Stimulated activated CD4-positive, alpha-beta T cell treated with anti-CD3 and anti-CD28 coated beads, Interleukin-12 subunit alpha, Interleukin-12 subunit beta, amount 100 ng/mL, for 4 hours (primary cell): Measurements from ENCODE around the gene AEBP1.

Experiments used
- DNase-seq: peaks from one replicate; pipeline ENCODE4 v3.0.0-alpha.2; 2020

The AEBP1 gene

GRCh38 chr7:44145479-44145968, 41.4 kb downstream of the AEBP1 start:
- DNase-seq, result peak; percentile 53

- DNase-seq, result peak; percentile 67
Observed at GRCh38 chr7:44145969-44146911, 42.1 kb downstream of the AEBP1 start.

GRCh38 chr7:44147026-44147991, 43.2 kb downstream of the AEBP1 start:
- DNase-seq, result no peak

DNA sequence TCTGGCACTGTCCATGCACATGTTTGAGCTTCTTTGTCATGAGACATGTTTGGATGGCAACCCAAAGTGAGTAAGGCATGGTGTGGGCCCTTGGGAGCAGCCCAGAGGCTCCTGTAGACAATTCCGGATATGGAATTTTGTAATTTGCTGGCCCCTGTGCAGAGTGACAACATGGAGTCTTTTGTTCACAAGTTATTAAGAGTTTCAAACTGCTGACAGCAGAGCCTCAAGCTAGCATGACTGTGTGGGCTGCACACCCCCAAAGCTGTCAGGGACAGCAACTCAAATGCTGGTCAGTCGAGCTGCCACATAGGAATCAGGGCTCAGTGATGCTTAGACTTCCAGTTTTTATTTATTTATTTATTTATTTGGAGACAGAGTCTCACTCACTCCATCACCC, 44.0 kb downstream of the AEBP1 start:
- DNase-seq, result no peak

GRCh38 chr7:44148961-44149536, 44.9 kb downstream of the AEBP1 start:
- DNase-seq, result no peak

GRCh38 chr7:44149571-44150465, 45.7 kb downstream of the AEBP1 start:
- DNase-seq, result no peak

DNA sequence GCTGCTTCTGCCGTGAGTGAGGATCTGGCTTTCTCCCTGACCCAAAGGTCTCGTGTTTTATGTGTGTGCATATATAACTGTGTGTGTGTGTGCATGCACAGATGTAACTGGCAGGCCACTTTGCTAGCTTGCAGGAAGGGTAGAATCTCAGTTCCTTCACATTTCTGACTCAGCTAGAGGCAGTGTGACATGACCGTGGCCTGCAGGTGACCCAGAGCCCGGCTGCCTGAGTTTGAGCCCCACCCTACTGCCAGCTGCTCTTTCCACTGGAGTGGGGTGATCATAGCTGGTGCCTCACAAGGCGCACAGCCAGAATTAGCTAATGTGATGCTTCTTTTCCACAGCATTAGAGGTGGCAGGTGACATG, 46.3 kb downstream of the AEBP1 start:
- DNase-seq, result no peak

GRCh38 chr7:44150966-44151941, 47.1 kb downstream of the AEBP1 start:
- no peak for DNase-seq

DNA sequence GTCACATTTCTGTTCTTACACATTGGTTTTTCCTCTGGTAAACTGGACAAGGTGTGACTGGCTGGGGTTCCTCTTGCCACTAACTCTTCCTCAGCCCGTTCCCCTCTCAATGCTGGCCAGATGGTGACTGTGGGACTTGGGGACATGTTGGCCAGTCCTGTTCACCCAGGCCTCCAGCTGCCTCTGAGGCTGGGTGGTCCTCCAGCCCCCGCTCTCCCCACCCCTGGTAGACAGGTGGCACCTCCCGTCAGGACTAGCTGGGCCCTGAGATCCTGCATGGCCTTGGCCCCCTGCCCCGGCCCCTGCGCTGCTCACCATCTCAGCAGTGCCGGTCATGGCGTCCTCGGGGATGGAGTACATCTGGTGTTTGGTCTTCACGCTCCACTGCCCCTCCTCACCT, 47.8 kb downstream of the AEBP1 start:
- no peak for DNase-seq

DNA sequence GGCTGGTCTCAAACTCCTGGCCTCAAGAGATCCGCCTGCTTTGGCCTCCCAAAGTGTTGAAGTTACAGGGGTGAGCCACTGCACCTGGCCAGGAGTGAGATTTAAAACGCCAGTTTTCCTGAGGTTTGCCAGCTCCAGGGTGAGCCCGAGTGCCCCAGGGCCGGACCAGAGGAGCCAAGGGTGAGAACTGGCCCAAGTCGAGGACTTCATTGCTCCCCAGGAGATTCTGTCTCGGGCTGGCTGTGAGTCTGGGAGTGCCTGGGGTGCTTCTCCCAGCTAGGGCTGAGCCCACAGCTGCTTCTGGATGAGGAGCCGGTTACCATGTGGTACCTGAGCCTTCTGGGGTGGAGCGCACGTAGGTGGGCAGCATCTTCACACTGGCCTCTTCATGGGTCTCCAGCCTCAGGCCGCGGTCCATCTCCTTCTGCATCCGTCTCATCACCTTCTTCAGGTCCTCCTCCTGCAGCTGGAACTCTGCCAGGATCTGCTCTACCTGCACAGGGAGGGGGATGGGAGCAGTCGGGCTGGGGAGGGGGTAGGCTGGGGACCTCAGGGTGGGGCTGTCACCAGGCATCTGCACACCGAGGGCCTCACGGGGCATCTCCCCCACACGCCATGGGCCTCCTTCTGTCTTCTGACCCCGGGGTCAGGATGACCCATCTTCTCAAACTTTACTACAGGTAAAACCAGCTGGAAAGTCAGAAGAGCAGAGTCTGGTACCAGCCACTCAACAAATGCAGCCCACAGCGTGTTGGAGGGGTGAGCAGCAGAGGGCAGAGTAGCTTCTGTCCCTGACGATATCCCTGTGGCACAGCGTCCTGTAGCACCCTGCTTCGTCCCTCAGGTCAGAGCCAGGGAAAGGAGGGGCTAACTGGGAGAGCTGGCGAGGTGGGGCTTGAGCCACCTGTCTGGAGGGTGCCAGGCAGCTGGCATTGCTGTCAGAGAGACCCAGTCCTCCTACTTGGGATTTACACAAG, 49.1 kb downstream of the AEBP1 start:
- DNase-seq, result no peak

DNA sequence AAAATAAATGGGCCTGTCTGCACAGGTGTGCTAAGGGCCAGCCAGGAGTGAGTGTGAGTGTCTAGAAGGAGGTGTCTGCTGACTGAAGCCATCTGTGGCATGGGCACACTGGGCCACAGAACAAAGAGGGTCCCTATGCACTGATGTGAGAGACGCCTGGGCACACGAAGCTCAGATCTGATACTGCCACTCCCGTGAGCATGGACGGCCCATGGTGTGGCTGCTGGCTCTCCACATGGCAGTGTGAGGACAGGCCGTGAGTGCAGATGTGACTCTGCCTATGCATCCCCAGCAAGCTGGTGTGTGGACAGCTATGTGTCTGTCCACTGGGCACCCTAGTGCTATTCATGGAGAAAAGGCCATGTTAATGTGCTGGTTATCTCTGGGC, 49.8 kb downstream of the AEBP1 start:
- DNase-seq, result no peak

GRCh38 chr7:44154703-44155102, 50.6 kb downstream of the AEBP1 start:
- DNase-seq, result no peak

DNA sequence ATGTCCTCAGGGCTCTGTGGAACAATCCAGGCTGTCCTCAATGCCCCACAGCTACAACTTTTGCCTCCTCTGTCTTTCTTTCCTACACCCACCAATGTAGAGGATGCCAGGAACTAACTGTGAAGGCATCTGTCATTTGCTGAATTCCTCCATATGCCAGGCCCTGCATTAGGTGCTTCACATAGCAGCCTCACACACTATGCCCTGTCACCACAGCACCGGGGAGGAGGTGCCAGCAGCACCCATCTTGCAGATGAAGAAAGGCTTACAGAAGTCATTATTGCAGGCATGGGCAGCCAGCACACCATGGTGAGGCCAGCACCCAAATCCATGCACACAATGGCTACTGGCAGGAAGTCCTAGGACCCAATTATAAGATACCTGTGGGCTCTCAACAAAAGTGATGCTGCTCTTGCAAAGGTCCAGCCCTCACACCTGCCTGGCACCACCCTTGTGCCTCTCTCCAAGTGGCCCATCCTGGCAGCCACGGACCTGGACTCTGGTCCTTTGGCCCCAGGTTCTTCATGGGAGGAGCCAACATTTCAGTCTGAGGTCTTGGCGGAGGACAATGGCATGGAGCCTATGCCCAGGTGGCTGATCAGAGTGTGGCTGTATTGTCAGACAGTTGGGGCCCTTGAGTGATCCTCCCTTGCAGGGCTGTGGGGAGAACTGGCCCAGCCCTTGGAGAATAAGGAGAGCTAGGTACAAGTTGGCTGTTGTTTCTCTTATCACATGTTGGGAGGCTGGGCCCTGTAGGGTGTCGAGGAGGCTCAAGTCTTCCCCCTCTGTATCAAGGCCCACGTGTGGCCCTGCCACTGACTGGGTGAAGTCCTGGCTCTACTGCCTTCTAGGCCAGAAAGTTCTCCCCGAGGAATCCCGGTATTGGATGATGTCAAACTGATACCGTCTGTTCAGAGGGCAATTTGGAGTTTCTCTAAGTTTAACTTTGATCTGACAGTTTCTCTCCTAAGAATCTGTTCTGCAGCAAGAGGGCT, 51.3 kb downstream of the AEBP1 start:
- DNase-seq, result no peak

GRCh38 chr7:44156453-44157010, 52.4 kb downstream of the AEBP1 start:
- DNase-seq, result no peak

DNA sequence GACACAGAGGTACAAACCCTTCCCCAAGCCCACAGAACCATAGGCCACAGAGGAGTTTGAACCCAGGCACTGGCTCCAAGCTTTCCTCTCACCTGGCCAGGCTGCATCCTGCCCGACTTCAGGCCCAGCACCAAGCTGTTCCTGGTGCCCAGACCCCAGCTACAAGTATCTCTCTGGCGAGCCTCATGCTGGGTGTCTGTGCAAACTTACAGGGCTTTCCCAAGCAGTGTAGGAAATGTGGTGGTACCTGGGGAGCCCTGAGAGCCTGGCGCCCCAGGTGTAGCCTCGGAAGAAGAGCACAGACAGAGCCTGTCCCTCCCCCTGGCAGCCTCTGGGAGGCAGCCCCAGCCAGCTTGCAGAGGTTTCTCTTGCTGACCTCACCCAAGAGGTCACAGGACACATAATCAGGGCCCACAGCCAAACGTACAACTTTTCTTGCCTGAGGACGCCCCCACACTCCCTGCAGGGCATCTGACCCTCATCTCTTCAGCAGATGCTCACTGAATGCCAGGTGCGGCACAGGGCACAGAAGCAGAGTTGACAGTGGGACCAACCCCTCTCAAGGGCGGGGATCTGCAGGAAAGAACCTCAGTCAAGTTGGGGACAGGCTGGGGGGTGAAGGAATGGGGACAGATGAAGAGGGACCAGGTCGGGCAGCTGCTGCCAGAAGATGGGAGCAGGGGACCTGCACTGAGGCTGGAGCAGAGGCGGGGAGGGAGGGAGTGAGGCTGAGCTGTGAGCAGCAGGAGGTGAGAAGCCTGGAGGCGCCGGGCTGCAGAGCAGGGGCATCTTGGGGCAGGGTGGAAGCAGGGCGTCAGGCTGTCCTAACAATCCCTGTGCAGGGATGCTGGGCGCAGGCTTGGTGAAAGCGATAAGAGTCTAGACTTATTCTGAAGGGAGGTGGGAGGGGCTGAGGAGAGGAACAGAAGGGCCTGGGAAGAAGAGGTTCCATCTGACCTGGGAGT, 53.3 kb downstream of the AEBP1 start:
- DNase-seq, result no peak

GRCh38 chr7:44158096-44158872, 54.1 kb downstream of the AEBP1 start:
- no peak for DNase-seq
